ENCODE measurements around the gene SIAH2. TPM values are rescaled to one million over a fixed set of nuclear protein-coding genes. Genes with fewer than 3 reads are reported as not detected.

Gene SIAH2
- polyA plus RNA-seq, 2 donors: 16.3 to 32.4 TPM

- 36 to 37% methylated on average over 4 of the region's 4 CpGs for WGBS, 2 donors
- Histone ChIP-seq H3K36me3 (ENCODE audit: control insufficient read depth in 2 of 2, insufficient read depth in 2 of 2, low read length in 1 of 2) (peaks cover 0 to 12% of the 10 kb centered on the region in 2 donors), H3K4me1 (ENCODE audit: control insufficient read depth in 2 of 2, insufficient read depth in 2 of 2, low read length in 1 of 2) (peaks cover 0 to 24% of the 10 kb centered on the region in 2 donors), H3K27ac (ENCODE audit: low read depth in 2 of 2, low read length in 1 of 2) (peak overlapping the region; percentile 31 to 45), H3K27me3 (ENCODE audit: control insufficient read depth in 1 of 2, insufficient read depth in 2 of 2, low read length in 2 of 2) (no peaks in the 10 kb centered on the region), H3K4me3 (ENCODE audit: low read depth in 1 of 2, low read length in 2 of 2) (no peak overlapping the region), H3K9me3 (ENCODE audit: control insufficient read depth in 2 of 2, insufficient read depth in 1 of 2, low read depth in 1 of 2, low read length in 1 of 2) (peaks cover 0 to 3% of the 10 kb centered on the region in 2 donors)
Observed at GRCh38 chr3:150738688-150739087, 24.3 kb downstream of the SIAH2 start.

GRCh38 chr3:150737874-150738679 is 24.9 kb downstream of the SIAH2 start:
- H3K27ac ChIP-seq (ENCODE audit: low read depth in 2 of 2, low read length in 1 of 2): peak overlapping the region; percentile 31 to 33
- H3K36me3 ChIP-seq (ENCODE audit: control insufficient read depth in 2 of 2, insufficient read depth in 2 of 2, low read length in 1 of 2): peaks cover 0 to 12% of the 10 kb centered on the region in 2 donors
- H3K9me3 ChIP-seq (ENCODE audit: control insufficient read depth in 2 of 2, insufficient read depth in 1 of 2, low read depth in 1 of 2, low read length in 1 of 2): peaks cover 0 to 3% of the 10 kb centered on the region in 2 donors
- H3K4me1 ChIP-seq (ENCODE audit: control insufficient read depth in 2 of 2, insufficient read depth in 2 of 2, low read length in 1 of 2): peaks cover 4 to 24% of the 10 kb centered on the region in 2 donors
- H3K4me3 ChIP-seq (ENCODE audit: low read depth in 1 of 2, low read length in 2 of 2): no peak overlapping the region
- no peaks in the 10 kb centered on the region for H3K27me3 ChIP-seq (ENCODE audit: control insufficient read depth in 1 of 2, insufficient read depth in 2 of 2, low read length in 2 of 2)
- WGBS, 2 donors: 52% methylated on average over 2 of the region's 2 CpGs

- Histone ChIP-seq H3K4me1 (ENCODE audit: control insufficient read depth in 2 of 2, insufficient read depth in 2 of 2, low read length in 1 of 2) (peaks cover 4 to 22% of the 10 kb centered on the region in 2 donors), H3K4me3 (ENCODE audit: low read depth in 1 of 2, low read length in 2 of 2) (no peak overlapping the region), H3K9me3 (ENCODE audit: control insufficient read depth in 2 of 2, insufficient read depth in 1 of 2, low read depth in 1 of 2, low read length in 1 of 2) (peaks cover 0 to 2% of the 10 kb centered on the region in 2 donors), H3K36me3 (ENCODE audit: control insufficient read depth in 2 of 2, insufficient read depth in 2 of 2, low read length in 1 of 2) (peaks cover 0 to 8% of the 10 kb centered on the region in 2 donors), H3K27ac (ENCODE audit: low read depth in 2 of 2, low read length in 1 of 2) (peak overlapping the region in 1 of 2 donors; percentile 31), H3K27me3 (ENCODE audit: control insufficient read depth in 1 of 2, insufficient read depth in 2 of 2, low read length in 2 of 2) (no peaks in the 10 kb centered on the region)
- WGBS, 2 donors: 61 to 71% methylated on average over 8 of the region's 8 CpGs
Observed at GRCh38 chr3:150736903-150737832, 25.8 kb downstream of the SIAH2 start.

- no peak overlapping the region for H3K27ac ChIP-seq (ENCODE audit: low read depth in 2 of 2, low read length in 1 of 2)
- H3K4me1 ChIP-seq (ENCODE audit: control insufficient read depth in 2 of 2, insufficient read depth in 2 of 2, low read length in 1 of 2): peaks cover 4 to 21% of the 10 kb centered on the region in 2 donors
- 42 to 53% methylated on average over 2 of the region's 2 CpGs for WGBS, 2 donors
Observed at GRCh38 chr3:150736316-150736719, 26.7 kb downstream of the SIAH2 start.

GRCh38 chr3:150734795-150735119 is 28.2 kb downstream of the SIAH2 start:
- WGBS, 2 donors: 64 to 71% methylated on average over 1 of the region's 1 CpG
- Histone ChIP-seq H3K27ac (ENCODE audit: low read depth in 2 of 2, low read length in 1 of 2) (peak overlapping the region; percentile 61 to 67), H3K9me3 (ENCODE audit: control insufficient read depth in 2 of 2, insufficient read depth in 1 of 2, low read depth in 1 of 2, low read length in 1 of 2) (no peaks in the 10 kb centered on the region), H3K4me3 (ENCODE audit: low read depth in 1 of 2, low read length in 2 of 2) (no peak overlapping the region), H3K36me3 (ENCODE audit: control insufficient read depth in 2 of 2, insufficient read depth in 2 of 2, low read length in 1 of 2) (peaks cover 0 to under 1% of the 10 kb centered on the region in 2 donors), H3K27me3 (ENCODE audit: control insufficient read depth in 1 of 2, insufficient read depth in 2 of 2, low read length in 2 of 2) (no peaks in the 10 kb centered on the region), H3K4me1 (ENCODE audit: control insufficient read depth in 2 of 2, insufficient read depth in 2 of 2, low read length in 1 of 2) (peaks cover 4 to 18% of the 10 kb centered on the region in 2 donors)

More at GRCh38 chr3:150736316-150736719, 26.7 kb downstream of the SIAH2 start:
- peaks cover 0 to 6% of the 10 kb centered on the region in 2 donors for H3K36me3 ChIP-seq (ENCODE audit: control insufficient read depth in 2 of 2, insufficient read depth in 2 of 2, low read length in 1 of 2)
- H3K4me3 ChIP-seq (ENCODE audit: low read depth in 1 of 2, low read length in 2 of 2): no peak overlapping the region
- H3K27me3 ChIP-seq (ENCODE audit: control insufficient read depth in 1 of 2, insufficient read depth in 2 of 2, low read length in 2 of 2): no peaks in the 10 kb centered on the region
- H3K9me3 ChIP-seq (ENCODE audit: control insufficient read depth in 2 of 2, insufficient read depth in 1 of 2, low read depth in 1 of 2, low read length in 1 of 2): no peaks in the 10 kb centered on the region

DNA sequence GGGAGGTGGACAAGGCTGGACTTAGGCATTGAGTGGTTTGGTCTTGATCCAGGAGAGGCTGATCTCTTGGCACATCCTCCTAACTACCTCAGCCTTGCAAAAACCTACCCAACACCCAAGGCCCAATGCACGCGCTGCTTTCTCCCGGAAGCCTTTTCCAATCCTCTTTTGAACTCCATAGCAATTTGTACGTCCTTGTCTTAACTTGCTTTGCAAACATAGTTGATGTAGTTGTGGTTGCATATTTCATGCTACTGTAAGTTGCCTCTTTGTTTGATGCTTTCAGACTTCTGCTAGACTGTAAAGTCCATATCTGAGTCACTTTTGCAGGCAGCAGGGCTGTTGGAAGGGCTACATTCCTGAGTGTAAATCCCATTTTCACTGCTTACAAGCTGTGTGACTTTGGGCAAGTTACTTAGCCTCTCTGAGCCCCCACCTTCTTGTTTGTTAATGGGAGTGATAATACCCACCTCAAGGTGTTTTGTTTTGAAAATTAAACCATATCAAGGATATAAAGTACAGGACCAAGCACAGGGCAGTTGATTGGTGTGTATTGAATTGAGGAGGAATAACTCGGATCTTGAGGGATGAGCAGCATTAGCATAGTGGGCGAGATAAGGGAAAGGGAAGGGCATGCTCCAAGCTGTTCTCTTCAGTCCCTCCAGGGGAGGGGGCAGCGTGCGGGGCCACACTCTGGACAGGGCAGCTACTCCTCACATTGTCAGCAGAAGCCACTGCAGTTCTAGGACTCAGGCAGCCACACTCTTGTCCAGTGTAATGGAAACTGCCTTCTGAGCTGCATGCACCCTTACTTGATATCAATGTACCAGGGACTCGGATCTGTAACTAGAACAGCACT is 28.8 kb downstream of the SIAH2 start:
- WGBS, 2 donors: 71 to 77% methylated on average over 9 of the region's 9 CpGs
- peak overlapping the region; percentile 67 to 68 for H3K27ac ChIP-seq (ENCODE audit: low read depth in 2 of 2, low read length in 1 of 2)
- no peaks in the 10 kb centered on the region for H3K27me3 ChIP-seq (ENCODE audit: control insufficient read depth in 1 of 2, insufficient read depth in 2 of 2, low read length in 2 of 2)
- H3K9me3 ChIP-seq (ENCODE audit: control insufficient read depth in 2 of 2, insufficient read depth in 1 of 2, low read depth in 1 of 2, low read length in 1 of 2): no peaks in the 10 kb centered on the region
- no peak overlapping the region for H3K4me3 ChIP-seq (ENCODE audit: low read depth in 1 of 2, low read length in 2 of 2)
- no peaks in the 10 kb centered on the region for H3K36me3 ChIP-seq (ENCODE audit: control insufficient read depth in 2 of 2, insufficient read depth in 2 of 2, low read length in 1 of 2)
- H3K4me1 ChIP-seq (ENCODE audit: control insufficient read depth in 2 of 2, insufficient read depth in 2 of 2, low read length in 1 of 2): peaks cover 4 to 18% of the 10 kb centered on the region in 2 donors

DNA sequence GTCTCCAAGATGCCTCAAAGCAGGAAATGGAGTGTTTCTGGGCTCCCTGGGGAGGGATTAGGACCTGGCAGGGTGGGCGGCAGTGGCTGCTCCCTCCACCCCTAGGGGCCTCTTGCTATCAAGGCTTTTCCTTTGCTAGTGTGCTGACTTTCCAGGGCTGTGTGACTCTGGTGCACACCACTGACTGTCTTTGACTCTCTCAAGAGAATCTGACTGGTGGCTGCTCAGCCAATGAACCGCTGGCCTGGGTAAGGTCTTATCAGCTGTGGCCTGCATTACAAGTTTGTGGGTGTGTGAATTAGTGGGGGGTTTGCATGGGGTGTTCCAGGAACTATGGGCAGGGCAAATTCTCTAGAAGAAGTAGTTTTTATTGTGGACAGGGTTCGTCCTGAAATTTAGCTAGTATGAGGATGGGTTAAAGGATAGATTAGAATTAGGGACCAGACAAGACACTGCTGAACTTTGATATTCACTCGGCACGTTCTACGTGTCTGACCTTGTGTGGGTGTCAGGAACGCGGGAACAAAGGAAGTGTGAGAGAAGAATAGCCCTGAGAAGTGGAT is 29.5 kb downstream of the SIAH2 start:
- Histone ChIP-seq H3K9me3 (ENCODE audit: control insufficient read depth in 2 of 2, insufficient read depth in 1 of 2, low read depth in 1 of 2, low read length in 1 of 2) (no peaks in the 10 kb centered on the region), H3K4me1 (ENCODE audit: control insufficient read depth in 2 of 2, insufficient read depth in 2 of 2, low read length in 1 of 2) (peaks cover 4 to 18% of the 10 kb centered on the region in 2 donors), H3K36me3 (ENCODE audit: control insufficient read depth in 2 of 2, insufficient read depth in 2 of 2, low read length in 1 of 2) (no peaks in the 10 kb centered on the region), H3K27ac (ENCODE audit: low read depth in 2 of 2, low read length in 1 of 2) (peak overlapping the region; percentile 57 to 68), H3K27me3 (ENCODE audit: control insufficient read depth in 1 of 2, insufficient read depth in 2 of 2, low read length in 2 of 2) (no peaks in the 10 kb centered on the region), H3K4me3 (ENCODE audit: low read depth in 1 of 2, low read length in 2 of 2) (no peak overlapping the region)
- WGBS, 2 donors: 47 to 57% methylated on average over 8 of the region's 8 CpGs

DNA sequence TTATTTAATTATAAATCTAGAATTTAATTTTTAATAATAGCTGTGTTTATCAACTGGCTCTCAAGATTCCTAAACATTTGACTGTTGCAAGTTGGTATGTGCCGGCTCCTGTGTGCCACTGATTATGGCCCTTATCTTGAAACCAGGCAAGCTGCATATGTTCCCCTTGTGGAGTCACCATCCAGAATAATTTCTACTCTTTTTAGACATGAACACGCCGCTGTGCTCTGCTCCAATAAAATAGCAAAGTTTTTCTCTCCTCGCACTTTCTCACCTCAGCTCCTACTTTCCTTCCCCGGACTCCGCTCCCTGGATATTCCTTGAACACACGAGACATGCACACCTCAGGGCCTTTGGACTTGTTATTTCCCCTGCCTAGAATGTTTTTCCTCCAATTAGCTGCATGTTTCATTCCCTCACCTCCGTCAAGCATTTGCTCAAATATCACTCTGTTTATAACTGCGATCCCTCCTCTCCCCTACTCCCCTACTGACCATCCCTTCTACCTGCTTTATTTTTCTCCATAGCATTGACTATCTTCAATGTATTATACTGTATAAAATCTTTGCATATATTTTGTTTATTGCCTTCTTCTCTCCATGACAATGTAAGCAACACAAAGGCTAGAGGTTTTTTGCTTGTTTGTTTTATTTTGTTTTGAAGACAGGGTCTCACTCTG is 33.1 kb downstream of the SIAH2 start:
- Histone ChIP-seq H3K4me3 (ENCODE audit: low read depth in 1 of 2, low read length in 2 of 2) (no peak overlapping the region), H3K4me1 (ENCODE audit: control insufficient read depth in 2 of 2, insufficient read depth in 2 of 2, low read length in 1 of 2) (peaks cover 4 to 21% of the 10 kb centered on the region in 2 donors), H3K36me3 (ENCODE audit: control insufficient read depth in 2 of 2, insufficient read depth in 2 of 2, low read length in 1 of 2) (no peaks in the 10 kb centered on the region), H3K27me3 (ENCODE audit: control insufficient read depth in 1 of 2, insufficient read depth in 2 of 2, low read length in 2 of 2) (no peaks in the 10 kb centered on the region), H3K9me3 (ENCODE audit: control insufficient read depth in 2 of 2, insufficient read depth in 1 of 2, low read depth in 1 of 2, low read length in 1 of 2) (no peaks in the 10 kb centered on the region), H3K27ac (ENCODE audit: low read depth in 2 of 2, low read length in 1 of 2) (no peak overlapping the region)
- WGBS, 2 donors: 90 to 91% methylated on average over 9 of the region's 9 CpGs

Measured in esophagus (tissue), 2 donors.